GM21786 (cell line): ENCODE measurements around the gene SBNO1.

ENCODE experiments used
- ATAC-seq: cut with Tn5 transposase; IDR thresholded peaks from one replicate; pipeline ENCODE4 v1.9.1; 2021; ENCODE audit not compliant: unreplicated experiment

The SBNO1 gene

DNA sequence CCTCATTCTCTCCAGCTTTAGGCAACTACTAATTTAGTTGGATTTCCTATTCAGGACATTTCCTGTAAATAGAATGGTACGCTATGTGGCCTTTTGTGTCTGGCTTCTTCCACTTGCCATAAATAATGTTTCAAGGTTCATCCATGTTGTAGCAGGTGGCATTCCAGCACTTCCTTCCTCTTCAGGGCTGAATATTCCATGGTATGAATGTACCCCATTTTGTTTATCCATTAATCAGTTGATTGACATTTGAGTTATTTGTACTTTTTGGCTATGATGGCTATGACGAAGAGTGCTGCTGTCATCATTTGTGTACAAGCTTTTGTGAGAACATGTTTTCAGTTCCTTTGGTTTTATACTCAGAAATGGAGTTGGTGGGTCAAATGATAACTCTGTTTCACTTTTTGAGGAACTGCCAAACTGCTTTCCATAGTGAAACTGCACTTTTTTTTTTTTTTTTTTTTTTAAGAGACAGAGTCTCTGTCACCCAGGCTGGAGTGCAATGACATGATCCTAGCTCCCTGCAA is 86.5 kb downstream of the SBNO1 start:
- peak; percentile 84 for ATAC-seq

DNA sequence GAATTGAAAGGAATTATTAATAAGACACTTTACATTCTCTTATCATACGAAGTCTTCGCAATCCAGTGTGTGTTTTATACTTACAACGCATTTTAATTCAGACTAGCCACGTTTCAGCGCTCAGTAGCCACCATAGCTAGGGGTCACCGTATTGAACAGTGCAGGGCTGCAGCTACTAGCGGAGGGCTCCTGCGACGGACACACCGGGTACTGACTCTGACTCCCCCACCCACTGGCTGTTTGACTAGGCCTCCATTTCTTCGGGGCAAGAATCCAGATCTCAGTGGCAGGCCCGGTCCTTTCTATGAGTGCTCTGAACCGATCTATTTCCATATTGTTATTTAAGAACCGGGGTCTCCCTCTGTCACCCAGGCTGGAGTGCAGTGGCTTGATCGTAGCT is 91.5 kb downstream of the SBNO1 start:
- ATAC-seq: no peak

- peak; percentile 43 for ATAC-seq
These were observed 93.5 kb downstream of the SBNO1 start for GRCh38 chr12:123271001-123271668.

DNA sequence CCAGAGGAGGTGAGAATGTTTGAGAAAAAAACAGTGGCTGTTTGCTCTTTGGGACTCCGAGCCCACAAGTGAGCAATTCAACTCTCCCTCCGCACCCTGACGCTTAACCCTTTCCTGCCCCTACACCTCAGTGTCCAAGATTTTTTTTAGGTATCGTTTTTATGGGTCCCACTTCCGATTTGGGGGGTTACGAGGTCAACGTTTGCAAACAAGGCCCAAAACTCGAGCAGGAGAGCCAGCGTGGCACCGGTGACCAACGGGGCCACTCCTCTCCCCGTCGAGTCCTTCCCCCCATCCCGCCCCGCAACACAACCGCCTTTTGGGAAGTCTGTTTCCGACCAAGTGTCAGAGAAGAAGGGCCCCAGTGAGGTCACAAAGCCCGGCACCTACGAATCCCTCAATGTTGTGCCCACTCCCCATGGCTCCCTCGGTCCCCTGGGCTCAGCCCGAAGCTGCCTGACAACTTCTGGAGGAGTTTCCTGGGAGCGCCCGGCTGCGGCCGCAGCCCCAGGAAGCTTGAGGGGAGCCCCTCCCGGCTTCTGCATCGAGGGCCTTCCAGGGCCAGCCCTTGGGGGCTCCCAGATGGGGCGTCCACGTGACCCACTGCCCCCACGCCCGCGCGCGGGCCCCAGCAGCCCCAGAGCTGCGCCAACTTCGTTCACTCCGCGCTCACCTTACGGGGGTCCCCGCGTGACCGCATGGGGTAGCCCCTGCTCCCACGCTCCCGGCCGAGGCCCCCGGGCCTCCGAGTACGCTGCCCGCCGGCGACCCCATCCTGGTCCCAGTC is 94.2 kb downstream of the SBNO1 start:
- peak; percentile 8 for ATAC-seq

DNA sequence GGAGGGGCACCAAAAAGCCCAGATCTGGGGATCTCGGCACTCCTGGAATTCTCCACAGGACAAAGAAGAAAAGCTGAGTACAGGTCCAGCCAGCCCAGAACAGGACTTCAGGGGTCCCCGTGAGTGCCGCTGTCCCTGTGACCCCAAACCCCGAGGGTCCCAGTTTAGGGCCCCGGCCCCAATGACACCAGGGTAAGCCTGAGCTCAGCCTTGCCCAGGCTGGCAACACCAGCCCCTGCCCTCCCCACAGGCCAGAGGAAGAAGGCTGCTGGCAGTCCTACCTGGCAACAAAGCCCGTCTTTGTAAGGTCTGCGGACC is 94.8 kb downstream of the SBNO1 start:
- ATAC-seq: no peak

DNA sequence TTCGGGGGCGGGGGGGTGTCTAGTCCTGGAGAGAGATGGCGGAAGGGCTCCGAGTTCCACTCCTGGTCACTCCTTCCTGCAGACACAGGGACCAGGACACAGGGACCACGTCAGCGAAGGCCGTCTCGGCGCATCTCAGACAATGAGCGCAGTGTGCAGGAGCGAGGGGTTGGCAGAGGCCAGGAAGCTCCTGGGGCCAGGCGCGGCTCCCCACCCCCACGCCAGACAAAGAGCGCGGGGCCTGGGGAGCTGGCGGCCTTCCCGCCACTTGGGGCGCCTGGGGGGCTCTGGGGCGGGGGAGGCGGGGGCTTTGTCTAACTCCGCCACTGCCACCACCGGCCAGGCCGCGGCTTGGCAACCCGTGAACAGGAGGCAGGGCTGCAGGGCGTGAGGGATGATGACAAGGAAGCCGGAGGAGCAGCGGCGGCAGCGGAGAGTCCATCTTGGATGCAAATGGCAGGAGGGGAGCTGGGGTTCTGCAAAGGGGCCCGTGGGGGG is 95.2 kb downstream of the SBNO1 start:
- no peak for ATAC-seq

GRCh38 chr12:123268850-123269249 is 95.8 kb downstream of the SBNO1 start:
- no peak for ATAC-seq

DNA sequence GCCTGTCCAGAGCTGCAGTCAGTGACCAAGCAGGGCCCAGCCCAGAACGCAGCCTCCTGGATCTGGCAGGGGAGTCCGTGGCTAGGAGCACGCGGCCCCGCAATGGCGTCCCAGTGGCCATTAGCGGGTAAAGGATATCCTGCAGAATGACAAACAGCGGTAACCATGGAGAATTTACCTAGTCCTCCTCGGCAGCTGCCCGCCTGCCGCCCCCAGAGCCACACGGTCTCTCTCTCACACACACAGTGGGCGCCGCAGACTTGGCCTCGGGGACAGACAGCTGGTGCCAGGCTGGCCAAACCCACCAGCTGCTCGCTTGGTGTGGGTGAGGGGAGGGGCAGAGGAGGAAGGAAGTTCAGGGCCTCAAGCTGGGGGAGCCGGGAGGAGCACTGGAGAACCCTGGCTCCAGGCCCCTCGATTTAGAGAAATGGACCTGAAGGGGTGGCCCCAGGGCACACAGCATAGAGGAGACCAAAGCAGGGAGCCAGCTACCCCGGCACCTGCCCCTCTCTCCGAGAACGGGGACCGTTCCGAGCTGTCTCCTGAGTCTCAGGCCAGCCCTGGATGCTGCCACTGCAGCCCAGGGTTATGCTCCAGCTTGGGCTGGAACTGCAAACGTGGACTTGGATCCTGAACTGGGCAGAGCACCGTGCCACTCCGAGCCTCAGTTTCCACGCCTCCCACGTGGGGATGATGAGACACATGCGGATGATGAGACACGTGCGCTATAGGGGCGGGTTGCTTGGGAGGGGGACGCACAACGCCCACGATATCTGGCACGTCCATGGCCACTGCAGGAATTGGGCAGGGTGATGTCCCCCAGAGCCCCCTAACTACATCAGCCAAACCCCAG is 96.4 kb downstream of the SBNO1 start:
- ATAC-seq: no peak

DNA sequence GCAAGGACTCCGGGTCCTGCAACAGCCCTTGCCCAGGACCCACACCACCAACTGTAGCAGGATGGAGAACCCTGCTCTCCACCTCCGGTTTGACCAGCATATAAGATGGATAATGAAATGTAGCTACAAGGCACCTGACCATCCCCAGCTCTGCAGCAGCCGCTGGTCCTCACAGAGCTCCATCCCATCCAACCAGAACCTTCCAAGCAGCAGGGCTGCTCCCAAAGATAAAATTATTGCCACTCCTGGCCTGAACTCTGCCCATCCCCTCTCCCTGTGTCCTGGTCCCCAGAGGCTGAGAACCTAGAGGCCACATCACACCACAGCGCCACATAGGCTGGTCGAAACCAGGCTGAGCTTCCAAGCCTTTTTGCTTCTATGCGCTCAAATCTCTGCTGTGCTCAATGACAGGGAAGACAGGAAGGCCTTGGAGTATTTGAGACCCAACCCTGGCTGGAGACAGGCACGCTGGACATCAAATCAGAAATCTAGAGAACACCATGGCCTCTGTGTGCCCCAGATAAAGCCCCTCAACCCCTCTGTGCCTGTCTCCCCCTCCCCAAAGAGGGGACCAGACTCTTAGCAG is 97.2 kb downstream of the SBNO1 start:
- no peak for ATAC-seq

DNA sequence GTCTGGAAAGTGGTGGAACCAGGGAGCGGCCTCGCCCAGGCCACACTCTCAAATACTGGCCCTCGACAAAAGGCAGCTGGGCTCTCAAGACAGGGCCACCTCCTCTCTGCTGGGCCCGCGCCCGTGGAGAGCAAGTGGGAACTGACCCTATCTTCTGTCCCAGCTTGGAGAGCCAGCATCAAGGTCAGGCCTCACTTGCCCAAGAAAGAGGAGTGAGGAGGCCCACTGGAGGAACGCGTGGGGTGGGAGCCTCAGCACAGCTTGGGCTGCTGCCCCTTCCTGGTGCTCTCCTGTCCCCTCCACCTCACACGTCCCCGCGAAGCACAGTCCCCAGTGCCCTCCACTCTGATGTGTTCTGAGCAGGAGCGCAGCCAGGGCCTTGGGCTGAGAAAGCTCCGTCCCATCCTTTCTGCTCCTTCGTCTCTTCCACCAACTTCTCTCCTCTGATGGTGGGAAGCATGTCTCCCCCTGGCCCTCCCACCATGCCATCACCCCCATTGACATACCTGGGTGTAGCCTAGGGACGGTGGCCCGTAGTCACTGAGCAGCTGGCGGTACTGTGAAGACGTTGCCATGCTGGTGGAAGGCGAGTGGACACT is 97.9 kb downstream of the SBNO1 start:
- no peak for ATAC-seq

GRCh38 chr12:123265851-123266678 is 98.6 kb downstream of the SBNO1 start:
- ATAC-seq: no peak

DNA sequence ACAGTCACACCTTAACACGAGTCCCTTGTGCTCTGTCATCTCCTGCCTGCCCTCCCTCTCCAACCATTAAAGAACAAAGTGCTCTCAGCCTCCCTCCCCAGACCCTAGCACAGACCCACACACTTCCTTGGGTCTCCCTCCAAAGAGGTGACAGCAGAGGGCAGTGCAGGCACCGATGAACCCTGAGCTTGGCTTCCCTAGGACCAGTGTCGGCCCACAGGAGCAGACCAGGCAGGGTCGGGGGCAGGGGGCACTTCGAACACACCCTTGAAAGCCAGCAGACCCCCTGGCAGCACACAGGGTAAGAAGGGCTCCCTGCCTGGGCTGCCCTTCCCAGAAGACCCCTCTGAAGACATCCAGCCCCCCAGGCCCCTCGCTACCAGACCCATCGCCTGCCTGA is 100.0 kb downstream of the SBNO1 start:
- no peak for ATAC-seq

- ATAC-seq: no peak
These were observed 101.3 kb downstream of the SBNO1 start for GRCh38 chr12:123263196-123263817.

- no peak for ATAC-seq
These were observed 103.5 kb downstream of the SBNO1 start for GRCh38 chr12:123261196-123261595.

DNA sequence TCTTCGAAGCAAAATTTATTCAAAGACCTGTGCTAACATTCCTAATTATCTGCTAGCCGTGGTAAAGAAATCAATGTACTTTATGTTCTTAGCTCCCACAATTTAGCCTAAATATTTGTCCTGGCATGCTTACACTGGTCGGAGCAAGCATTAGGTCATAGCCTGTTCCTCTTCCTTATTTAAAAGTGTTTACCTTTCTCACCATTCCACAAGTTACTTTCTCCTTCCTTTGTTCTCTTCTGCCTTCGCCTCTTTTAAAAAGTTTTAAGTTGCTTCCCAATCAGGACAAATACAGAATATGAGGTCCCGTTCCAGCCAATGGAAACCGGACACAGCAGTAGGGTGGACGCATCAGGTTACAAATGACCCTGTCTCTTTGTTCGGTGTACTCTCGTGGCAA is 104.6 kb downstream of the SBNO1 start:
- ATAC-seq: no peak

DNA sequence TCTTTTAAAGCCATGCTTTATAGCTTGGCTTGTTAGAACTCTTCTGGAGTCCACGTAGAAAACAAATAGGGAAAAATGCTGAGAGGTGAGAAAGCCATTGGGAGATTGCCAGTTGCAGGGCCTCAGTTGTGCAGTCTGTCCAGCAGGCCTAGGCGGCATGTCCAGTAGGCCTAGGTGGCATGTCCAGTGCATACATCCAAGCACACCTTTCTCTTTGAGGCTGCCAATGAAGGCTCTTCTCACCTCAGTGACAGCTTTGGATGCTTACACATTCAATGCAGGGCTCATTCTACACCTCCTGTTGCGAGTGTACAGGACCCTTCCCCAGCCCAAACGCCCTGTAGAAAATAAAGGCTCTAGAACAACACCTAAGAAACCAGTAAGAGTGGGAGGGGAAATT is 106.1 kb downstream of the SBNO1 start:
- ATAC-seq: no peak

DNA sequence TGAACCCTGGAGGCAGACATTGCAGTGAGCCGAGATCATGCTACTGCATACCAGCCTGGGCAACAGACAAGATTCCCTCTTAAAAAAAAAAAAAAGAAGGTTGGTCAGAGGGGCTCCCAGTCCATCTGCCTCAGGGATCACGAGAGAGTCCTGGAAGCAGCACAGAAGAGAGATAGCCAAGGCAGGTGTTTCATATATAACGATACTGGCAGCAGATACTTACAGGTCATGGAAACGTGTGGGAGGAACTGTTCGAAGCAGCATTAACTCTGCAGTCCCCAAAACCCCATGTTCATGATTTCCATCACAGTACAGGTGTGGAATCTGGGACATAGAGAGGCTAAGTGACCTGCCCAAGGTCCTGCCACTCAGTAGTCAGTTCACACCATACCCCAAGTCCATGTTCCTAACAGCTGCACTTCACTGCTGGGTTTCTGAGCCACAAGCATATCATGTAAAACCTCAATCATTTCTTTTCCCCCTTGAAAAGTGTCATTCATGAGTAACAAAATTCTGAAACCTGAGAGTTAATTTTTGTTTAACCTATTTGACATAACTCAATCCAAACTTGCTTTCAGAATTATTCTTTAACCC is 109.7 kb downstream of the SBNO1 start:
- ATAC-seq: no peak

DNA sequence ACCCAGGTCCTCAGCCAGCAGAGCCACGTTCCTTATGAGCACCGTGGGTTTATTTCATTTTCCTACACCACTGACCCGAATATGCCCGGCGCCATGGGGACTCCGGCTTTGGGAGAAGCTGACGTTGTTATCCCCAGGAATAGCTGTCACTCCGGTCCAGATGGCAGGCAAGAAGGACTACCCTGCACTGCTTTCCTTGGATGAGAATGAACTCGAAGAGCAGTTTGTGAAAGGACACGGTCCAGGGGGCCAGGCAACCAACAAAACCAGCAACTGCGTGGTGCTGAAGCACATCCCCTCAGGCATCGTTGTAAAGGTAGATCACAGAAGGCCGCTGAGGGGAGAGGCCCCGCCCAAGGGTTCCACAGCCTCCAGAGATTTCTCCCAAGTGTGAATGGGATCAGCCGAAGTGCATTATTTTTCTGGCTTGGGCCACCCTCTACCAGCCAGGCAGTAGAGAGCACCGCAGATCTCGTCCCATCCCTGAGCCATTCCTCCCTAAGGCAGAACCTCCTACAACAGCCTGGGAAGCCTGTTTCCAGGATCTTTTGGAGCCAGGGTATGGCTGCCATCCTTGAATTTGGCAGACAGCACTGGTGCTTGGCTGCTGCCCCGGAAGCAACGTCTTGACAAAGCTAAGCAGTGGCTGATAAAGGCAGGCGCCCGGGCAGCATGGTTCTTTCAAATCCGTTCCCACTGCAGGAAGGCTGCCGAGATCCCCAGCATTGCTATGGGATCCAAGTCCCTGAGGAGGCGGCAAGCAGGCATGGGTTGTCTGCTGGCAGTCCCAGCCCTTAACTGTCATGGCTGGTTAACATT is 110.8 kb downstream of the SBNO1 start:
- ATAC-seq: no peak
